ENCODE results near the gene MEGF11.

MEGF11 gene

DNA sequence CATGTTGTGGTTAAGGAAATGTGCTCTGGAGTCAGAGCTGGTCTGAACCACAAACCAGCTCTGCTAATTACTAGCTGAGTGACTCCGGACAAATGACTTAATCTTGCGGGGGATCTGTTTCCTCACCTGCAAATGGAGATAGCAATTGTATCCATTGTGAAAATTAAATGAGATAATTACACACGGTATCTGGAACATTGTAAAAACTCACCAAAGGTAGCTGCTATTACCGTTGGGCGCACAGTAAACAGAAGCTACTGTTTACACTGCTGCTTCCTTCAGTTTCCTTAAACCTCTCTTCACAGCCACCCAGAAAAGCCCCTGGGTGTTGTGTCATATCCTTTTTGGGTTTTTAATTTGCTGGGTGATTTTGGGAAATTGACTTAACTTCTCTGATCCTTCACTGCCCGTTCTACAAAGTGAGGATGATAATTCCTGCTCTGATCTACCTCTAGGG lies 107.8 kb downstream of the MEGF11 start:
- peak overlapping the region; percentile 16 for H3K4me3 ChIP-seq (ENCODE audit: low read depth, low read length, poor library complexity, severe bottlenecking)
- H2AFZ ChIP-seq (ENCODE audit: low read length): no peak overlapping the region
- H4K20me1 ChIP-seq (ENCODE audit: insufficient read depth, low read length): no peaks in the 10 kb centered on the region
- no peak for TF ChIP-seq EZH2 (IDR thresholded peaks at IDR 0.05; ENCODE audit: borderline replicate concordance, low read length)
- TF ChIP-seq, protein P1, sequence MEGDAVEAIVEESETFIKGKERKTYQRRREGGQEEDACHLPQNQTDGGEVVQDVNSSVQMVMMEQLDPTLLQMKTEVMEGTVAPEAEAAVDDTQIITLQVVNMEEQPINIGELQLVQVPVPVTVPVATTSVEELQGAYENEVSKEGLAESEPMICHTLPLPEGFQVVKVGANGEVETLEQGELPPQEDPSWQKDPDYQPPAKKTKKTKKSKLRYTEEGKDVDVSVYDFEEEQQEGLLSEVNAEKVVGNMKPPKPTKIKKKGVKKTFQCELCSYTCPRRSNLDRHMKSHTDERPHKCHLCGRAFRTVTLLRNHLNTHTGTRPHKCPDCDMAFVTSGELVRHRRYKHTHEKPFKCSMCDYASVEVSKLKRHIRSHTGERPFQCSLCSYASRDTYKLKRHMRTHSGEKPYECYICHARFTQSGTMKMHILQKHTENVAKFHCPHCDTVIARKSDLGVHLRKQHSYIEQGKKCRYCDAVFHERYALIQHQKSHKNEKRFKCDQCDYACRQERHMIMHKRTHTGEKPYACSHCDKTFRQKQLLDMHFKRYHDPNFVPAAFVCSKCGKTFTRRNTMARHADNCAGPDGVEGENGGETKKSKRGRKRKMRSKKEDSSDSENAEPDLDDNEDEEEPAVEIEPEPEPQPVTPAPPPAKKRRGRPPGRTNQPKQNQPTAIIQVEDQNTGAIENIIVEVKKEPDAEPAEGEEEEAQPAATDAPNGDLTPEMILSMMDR (IDR thresholded peaks at IDR 0.05; ENCODE audit: low read length): no peak
- peaks cover 99% of the 10 kb centered on the region for H3K4me1 ChIP-seq (ENCODE audit: insufficient read depth, low read length, severe bottlenecking)
- H3K79me2 ChIP-seq (ENCODE audit: insufficient read depth, low read length): peaks cover 31% of the 10 kb centered on the region
- no peaks in the 10 kb centered on the region for H3K27me3 ChIP-seq (ENCODE audit: insufficient read depth, low read length)
- no peaks in the 10 kb centered on the region; the same call in 1 of the 2 replicates for H3F3A ChIP-seq (ENCODE audit: insufficient read depth, low read length)
- no peaks in the 10 kb centered on the region for H3K9me2 ChIP-seq (ENCODE audit: low read depth, low read length)
- H3K36me3 ChIP-seq (ENCODE audit: insufficient read depth, low read length): peaks cover 100% of the 10 kb centered on the region
- peak overlapping the region; percentile 30 for H3K9ac ChIP-seq (ENCODE audit: low read length)
- peak overlapping the region; percentile 100 for H3K27ac ChIP-seq (ENCODE audit: low read depth, low read length, poor library complexity, severe bottlenecking)
- no peaks in the 10 kb centered on the region for H3K9me3 ChIP-seq (ENCODE audit: low read length)
- peak overlapping the region; percentile 72 for H3K4me2 ChIP-seq (ENCODE audit: low read length)

DNA sequence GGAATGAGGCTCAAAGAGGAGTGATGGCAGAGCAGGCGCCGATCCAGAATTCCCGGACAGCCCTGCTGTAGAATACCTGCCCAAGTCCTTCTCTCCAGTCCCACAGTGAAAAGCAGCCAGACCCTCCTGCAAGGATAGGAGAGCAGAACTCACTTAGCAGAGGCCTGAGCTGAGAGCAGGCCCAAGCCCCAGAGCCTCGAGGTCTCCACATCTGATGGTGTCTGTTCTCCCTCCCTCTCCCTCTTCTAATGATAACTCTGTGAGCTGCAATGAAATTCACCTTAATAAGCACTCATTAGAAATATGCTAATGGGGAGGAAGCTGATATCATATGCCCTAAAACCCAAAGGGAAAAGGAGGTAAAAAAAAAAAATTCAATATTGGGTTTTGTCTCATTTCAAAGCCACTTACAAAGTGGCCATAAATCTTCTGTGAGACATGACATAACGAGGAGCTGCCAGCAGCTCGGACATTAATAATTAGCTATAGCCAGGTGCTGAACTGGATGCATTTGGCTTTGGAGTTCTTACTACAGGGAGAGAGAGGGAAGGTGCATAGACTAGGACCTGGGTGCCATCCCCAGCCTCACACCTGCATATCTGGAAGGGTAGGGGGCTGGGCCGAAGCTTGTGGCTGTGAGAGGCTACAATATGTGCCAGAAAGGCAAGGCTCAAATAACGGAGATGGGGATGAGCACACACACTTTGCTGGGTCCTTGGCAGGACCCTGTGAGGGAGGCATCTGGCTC lies 108.4 kb downstream of the MEGF11 start:
- Histone ChIP-seq H2AFZ (ENCODE audit: low read length) (no peak overlapping the region), H3K4me1 (ENCODE audit: insufficient read depth, low read length, severe bottlenecking) (peaks cover 98% of the 10 kb centered on the region), H3K9ac (ENCODE audit: low read length) (peak overlapping the region; percentile 30; the same call in 1 of the 2 replicates), H3K9me3 (ENCODE audit: low read length) (no peaks in the 10 kb centered on the region), H3K27me3 (ENCODE audit: insufficient read depth, low read length) (no peaks in the 10 kb centered on the region), H3K4me2 (ENCODE audit: low read length) (peak overlapping the region; percentile 72), H3K27ac (ENCODE audit: low read depth, low read length, poor library complexity, severe bottlenecking) (peak overlapping the region; percentile 100), H3F3A (ENCODE audit: insufficient read depth, low read length) (no peaks in the 10 kb centered on the region; the same call in 1 of the 2 replicates), H3K36me3 (ENCODE audit: insufficient read depth, low read length) (peaks cover 100% of the 10 kb centered on the region), H3K4me3 (ENCODE audit: low read depth, low read length, poor library complexity, severe bottlenecking) (peak overlapping the region; percentile 16), H3K79me2 (ENCODE audit: insufficient read depth, low read length) (peaks cover 25% of the 10 kb centered on the region), H3K9me2 (ENCODE audit: low read depth, low read length) (no peaks in the 10 kb centered on the region), H4K20me1 (ENCODE audit: insufficient read depth, low read length) (no peaks in the 10 kb centered on the region)
- TF ChIP-seq, protein P1 (IDR thresholded peaks at IDR 0.05; ENCODE audit: low read length): no peak
- TF ChIP-seq EZH2 (IDR thresholded peaks at IDR 0.05; ENCODE audit: borderline replicate concordance, low read length): no peak

DNA sequence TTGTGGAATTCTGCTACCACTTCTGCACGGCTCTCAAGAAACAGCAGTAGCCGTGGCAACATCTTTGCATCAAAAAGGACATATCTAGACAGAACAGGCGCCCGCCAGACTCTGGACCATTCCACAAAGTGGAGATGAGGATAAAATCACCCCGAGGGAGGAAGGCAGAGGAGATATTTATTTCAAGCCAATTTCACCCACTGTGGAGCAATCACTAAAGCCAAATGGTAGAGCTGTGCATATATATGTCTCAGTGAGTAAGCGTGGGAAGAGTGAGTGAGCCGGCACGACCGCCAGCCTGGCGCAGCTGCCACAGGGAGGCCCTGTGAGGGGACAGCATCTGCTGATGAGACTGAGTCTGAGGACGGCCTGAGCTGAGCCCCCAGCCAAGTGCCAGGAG lies 111.3 kb downstream of the MEGF11 start:
- H3K36me3 ChIP-seq (ENCODE audit: insufficient read depth, low read length): peaks cover 92% of the 10 kb centered on the region
- no peak overlapping the region; the same call in 1 of the 2 replicates for H3K9ac ChIP-seq (ENCODE audit: low read length)
- H3K79me2 ChIP-seq (ENCODE audit: insufficient read depth, low read length): peaks cover 5% of the 10 kb centered on the region; the same call in 1 of the 2 replicates
- H3K4me1 ChIP-seq (ENCODE audit: insufficient read depth, low read length, severe bottlenecking): peaks cover 93% of the 10 kb centered on the region
- TF ChIP-seq, protein P1 (IDR thresholded peaks at IDR 0.05; ENCODE audit: low read length): no peak
- no peak for TF ChIP-seq EZH2 (IDR thresholded peaks at IDR 0.05; ENCODE audit: borderline replicate concordance, low read length)
- H3K4me2 ChIP-seq (ENCODE audit: low read length): peak overlapping the region; percentile 13; the same call in 1 of the 2 replicates
- H3K9me2 ChIP-seq (ENCODE audit: low read depth, low read length): no peaks in the 10 kb centered on the region
- no peaks in the 10 kb centered on the region for H3K9me3 ChIP-seq (ENCODE audit: low read length)
- peaks cover 3% of the 10 kb centered on the region for H3F3A ChIP-seq (ENCODE audit: insufficient read depth, low read length)
- H4K20me1 ChIP-seq (ENCODE audit: insufficient read depth, low read length): no peaks in the 10 kb centered on the region
- H3K27ac ChIP-seq (ENCODE audit: low read depth, low read length, poor library complexity, severe bottlenecking): peak overlapping the region; percentile 100
- no peak overlapping the region for H3K4me3 ChIP-seq (ENCODE audit: low read depth, low read length, poor library complexity, severe bottlenecking)
- no peaks in the 10 kb centered on the region for H3K27me3 ChIP-seq (ENCODE audit: insufficient read depth, low read length)
- H2AFZ ChIP-seq (ENCODE audit: low read length): no peak overlapping the region
